HG02970 (cell line): ENCODE measurements around the gene LGALS3BP.

Source experiments
- ATAC-seq: cut with Tn5 transposase; IDR thresholded peaks from one replicate; pipeline ENCODE4 v1.9.1; 2021; ENCODE audit warnings: mild to moderate bottlenecking, moderate library complexity, moderate number of reproducible peaks; ENCODE audit not compliant: unreplicated experiment, low FRiP score

Gene LGALS3BP

GRCh38 chr17:78986649-78987328 is 7.1 kb upstream of the LGALS3BP start:
- ATAC-seq: no peak

- no peak for ATAC-seq
These were observed 6.4 kb upstream of the LGALS3BP start for GRCh38 chr17:78986048-78986648.

GRCh38 chr17:78985395-78985794 is 5.7 kb upstream of the LGALS3BP start:
- ATAC-seq: no peak

GRCh38 chr17:78981010-78981888 is 1.5 kb upstream of the LGALS3BP start:
- ATAC-seq: no peak

- no peak for ATAC-seq
These were observed 875 bp upstream of the LGALS3BP start for GRCh38 chr17:78980624-78980972.

- no peak for ATAC-seq
These were observed 1.4 kb downstream of the LGALS3BP start for GRCh38 chr17:78977997-78978973.

- no peak for ATAC-seq
These were observed 2.1 kb downstream of the LGALS3BP start for GRCh38 chr17:78977681-78977943.

- no peak for ATAC-seq
These were observed 2.6 kb downstream of the LGALS3BP start for GRCh38 chr17:78976907-78977680.

GRCh38 chr17:78974635-78975591 is 4.8 kb downstream of the LGALS3BP start:
- ATAC-seq: no peak

- ATAC-seq: no peak
These were observed 5.8 kb downstream of the LGALS3BP start for GRCh38 chr17:78973792-78974520.

- ATAC-seq: no peak
These were observed 6.5 kb downstream of the LGALS3BP start for GRCh38 chr17:78973196-78973595.

GRCh38 chr17:78972507-78973105 is 7.1 kb downstream of the LGALS3BP start:
- no peak for ATAC-seq

- ATAC-seq: no peak
These were observed 7.8 kb downstream of the LGALS3BP start for GRCh38 chr17:78971756-78972506.

GRCh38 chr17:78970834-78971755 is 8.6 kb downstream of the LGALS3BP start:
- no peak for ATAC-seq

GRCh38 chr17:78969865-78970264 is 9.9 kb downstream of the LGALS3BP start:
- no peak for ATAC-seq

GRCh38 chr17:78967782-78968362 is 11.9 kb downstream of the LGALS3BP start:
- no peak for ATAC-seq
